Measurements from ENCODE around the gene USP3. TPM values are rescaled to one million over a fixed set of nuclear protein-coding genes. Genes with fewer than 3 reads are reported as not detected.

The USP3 gene
- total and polyA plus RNA-seq, 2 of the 13 experiments (the other 11 are each of a cell fraction or from before 2014, with no cell fraction given), result 14.3 to 61.2 TPM

- TF ChIP-seq ZNF788 (CRISPR knock-in tag; IDR thresholded peaks at IDR 0.05; ENCODE audit: borderline replicate concordance) (0 out of 2 replicates have a peak, but pooled peaks have one; percentile 20), ZNF275 (CRISPR knock-in tag; IDR thresholded peaks at IDR 0.05; ENCODE audit: borderline replicate concordance) (peak; percentile 82; the same call in 1 of the 2 replicates), TGIF2 (CRISPR knock-in tag; IDR thresholded peaks at IDR 0.05) (no peak; the same call in 1 of the 2 replicates), BHLHE40 (IDR thresholded peaks at IDR 0.05; ENCODE audit: low read length) (no peak), ZNF225 (CRISPR knock-in tag; IDR thresholded peaks at IDR 0.05) (peak; percentile 51; the same call in 1 of the 2 replicates), ZNF572 (CRISPR knock-in tag; IDR thresholded peaks at IDR 0.05) (0 out of 2 replicates have a peak, but pooled peaks have one; percentile 61), NFE2L1 (CRISPR knock-in tag; IDR thresholded peaks at IDR 0.05; ENCODE audit: borderline replicate concordance) (0 out of 2 replicates have a peak, but pooled peaks have one; percentile 44), TCF7L2 (IDR thresholded peaks at IDR 0.05; ENCODE audit: low read depth, low read length) (no peak), MXD1 (CRISPR knock-in tag; IDR thresholded peaks at IDR 0.05) (peak; percentile 59; the same call in 1 of the 2 replicates), ZFP41 (CRISPR knock-in tag; IDR thresholded peaks at IDR 0.05; ENCODE audit: borderline replicate concordance) (peak; percentile 82), ZNF687 (CRISPR knock-in tag; IDR thresholded peaks at IDR 0.05) (peak; percentile 50; the same call in 1 of the 2 replicates), AGO2 (optimal IDR thresholded peaks at IDR 0.05; ENCODE audit: low read depth, low read length) (peak; percentile 71)
These were observed 95.7 kb downstream of the USP3 start (continued) for GRCh38 chr15:63600001-63600615.

Data from HepG2 (cell line).